H54 (cell line): ENCODE results near the gene SNRK.

Experiments used
- DNase-seq: peaks from one replicate; pipeline ENCODE4 v3.0.0; 2011; ENCODE audit warnings: low spot score, mixed read lengths; ENCODE audit not compliant: insufficient read length
- FAIRE-seq: peaks from 3 replicates; lab custom pipeline; 2011; peaks lifted over from hg19 to GRCh38; lab: Jason Lieb, UNC
- POLR2A ChIP-seq: IDR thresholded peaks from 2 replicates; pipeline ENCODE4 v1.6.1; 2011; ENCODE audit warnings: low read depth, mild to moderate bottlenecking, low read length

Gene SNRK

GRCh38 chr3:43285644-43286043 is 696 bp upstream of the SNRK start:
- DNase-seq: no peak
- no peak for FAIRE-seq
- no peak for TF ChIP-seq POLR2A

GRCh38 chr3:43286841-43287499 is 630 bp downstream of the SNRK start:
- no peak for FAIRE-seq
- DNase-seq: no peak

GRCh38 chr3:43287500-43287873 is 1.1 kb downstream of the SNRK start:
- FAIRE-seq (peak; percentile 67), DNase-seq (no peak)
- no peak for TF ChIP-seq POLR2A

More at GRCh38 chr3:43286841-43287499, 630 bp downstream of the SNRK start:
- TF ChIP-seq POLR2A: no peak

- FAIRE-seq (no peak), DNase-seq (no peak)
- TF ChIP-seq POLR2A: no peak
These were observed 2.0 kb downstream of the SNRK start for GRCh38 chr3:43288366-43288765.

- DNase-seq (no peak), FAIRE-seq (peak; percentile 41)
- no peak for TF ChIP-seq POLR2A
These were observed 2.5 kb downstream of the SNRK start for GRCh38 chr3:43288850-43289249.

GRCh38 chr3:43289401-43289800 is 3.1 kb downstream of the SNRK start:
- no peak for TF ChIP-seq POLR2A
- no peak for FAIRE-seq
- no peak for DNase-seq

- no peak for DNase-seq
- no peak for FAIRE-seq
- no peak for TF ChIP-seq POLR2A
These were observed 3.6 kb downstream of the SNRK start for GRCh38 chr3:43289841-43290470.

- DNase-seq (no peak), FAIRE-seq (peak; percentile 91)
- no peak for TF ChIP-seq POLR2A
These were observed 4.6 kb downstream of the SNRK start for GRCh38 chr3:43290956-43291355.

GRCh38 chr3:43291546-43291945 is 5.2 kb downstream of the SNRK start:
- no peak for TF ChIP-seq POLR2A
- FAIRE-seq (peak; percentile 20), DNase-seq (no peak)

GRCh38 chr3:43294975-43295374 is 8.6 kb downstream of the SNRK start:
- no peak for FAIRE-seq
- DNase-seq: no peak
- TF ChIP-seq POLR2A: no peak

- DNase-seq (no peak), FAIRE-seq (peak; percentile 89)
- TF ChIP-seq POLR2A: no peak
These were observed 10.2 kb downstream of the SNRK start for GRCh38 chr3:43296565-43296964.

GRCh38 chr3:43298292-43298691 is 12.0 kb downstream of the SNRK start:
- TF ChIP-seq POLR2A: no peak
- DNase-seq (no peak), FAIRE-seq (no peak)

- FAIRE-seq: no peak
- no peak for DNase-seq
- no peak for TF ChIP-seq POLR2A
These were observed 12.4 kb downstream of the SNRK start for GRCh38 chr3:43298761-43299160.

- TF ChIP-seq POLR2A: no peak
- DNase-seq (no peak), FAIRE-seq (peak; percentile 30)
These were observed 16.0 kb downstream of the SNRK start for GRCh38 chr3:43302116-43302880.

- TF ChIP-seq POLR2A: no peak
- DNase-seq (no peak), FAIRE-seq (no peak)
These were observed 17.8 kb downstream of the SNRK start for GRCh38 chr3:43304126-43304525.
